HG02885 (cell line): ENCODE results near the gene PUS1.

Experiments
- ATAC-seq: cut with Tn5 transposase; IDR thresholded peaks from one replicate; pipeline ENCODE4 v1.9.1; 2021; ENCODE audit warnings: mild to moderate bottlenecking; ENCODE audit not compliant: unreplicated experiment, poor library complexity

PUS1 gene

DNA sequence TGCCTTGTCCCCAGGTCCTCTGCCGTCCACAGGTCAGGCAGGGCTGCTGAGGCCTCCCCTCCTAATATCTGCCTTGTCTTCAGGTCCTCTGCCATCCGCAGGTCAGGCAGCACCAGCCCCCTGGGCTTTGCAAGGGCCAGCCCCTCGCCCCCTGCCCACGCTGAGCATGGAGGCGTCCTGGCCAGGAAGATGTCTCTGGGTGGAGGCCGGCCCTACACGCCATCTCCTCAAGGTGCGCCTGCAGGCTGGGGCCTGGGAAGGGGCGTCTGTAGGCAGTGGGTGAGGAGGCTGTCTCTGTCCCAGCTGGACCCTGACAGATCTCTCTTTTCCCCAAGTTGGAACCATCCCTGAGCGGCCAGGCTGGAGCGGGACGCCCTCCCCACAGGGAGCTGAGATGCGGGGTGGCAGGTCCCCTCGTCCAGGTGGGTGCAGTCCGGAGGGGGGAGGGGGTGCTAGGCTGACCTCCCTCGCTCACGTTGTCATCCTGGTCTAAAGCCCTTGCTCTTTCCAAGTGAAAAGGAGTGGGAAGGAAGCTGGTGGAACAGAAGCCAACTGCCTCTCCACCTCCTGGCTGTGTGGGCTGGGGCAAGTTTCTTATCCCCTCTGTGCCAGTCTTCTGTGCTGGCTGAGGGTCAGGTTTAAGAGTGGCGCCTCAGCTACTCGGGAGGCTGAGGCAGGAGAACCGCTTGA, 13.9 kb upstream of the PUS1 start:
- ATAC-seq: no peak

DNA sequence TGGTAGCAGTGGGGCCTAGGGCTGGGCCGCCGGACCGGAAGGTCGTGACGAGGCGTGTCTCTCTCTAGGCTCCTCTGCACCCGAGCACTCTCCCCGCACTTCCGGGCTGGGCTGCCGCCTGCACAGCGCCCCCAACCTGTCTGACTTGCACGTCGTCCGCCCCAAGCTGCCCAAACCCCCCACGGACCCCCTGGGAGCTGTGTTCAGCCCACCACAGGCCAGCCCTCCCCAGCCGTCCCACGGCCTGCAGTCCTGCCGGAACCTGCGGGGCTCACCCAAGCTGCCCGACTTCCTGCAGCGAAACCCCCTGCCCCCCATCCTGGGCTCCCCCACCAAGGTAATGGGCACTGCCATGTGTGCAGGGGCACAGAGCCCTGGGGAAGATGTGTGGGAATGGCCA, 13.3 kb upstream of the PUS1 start:
- no peak for ATAC-seq

DNA sequence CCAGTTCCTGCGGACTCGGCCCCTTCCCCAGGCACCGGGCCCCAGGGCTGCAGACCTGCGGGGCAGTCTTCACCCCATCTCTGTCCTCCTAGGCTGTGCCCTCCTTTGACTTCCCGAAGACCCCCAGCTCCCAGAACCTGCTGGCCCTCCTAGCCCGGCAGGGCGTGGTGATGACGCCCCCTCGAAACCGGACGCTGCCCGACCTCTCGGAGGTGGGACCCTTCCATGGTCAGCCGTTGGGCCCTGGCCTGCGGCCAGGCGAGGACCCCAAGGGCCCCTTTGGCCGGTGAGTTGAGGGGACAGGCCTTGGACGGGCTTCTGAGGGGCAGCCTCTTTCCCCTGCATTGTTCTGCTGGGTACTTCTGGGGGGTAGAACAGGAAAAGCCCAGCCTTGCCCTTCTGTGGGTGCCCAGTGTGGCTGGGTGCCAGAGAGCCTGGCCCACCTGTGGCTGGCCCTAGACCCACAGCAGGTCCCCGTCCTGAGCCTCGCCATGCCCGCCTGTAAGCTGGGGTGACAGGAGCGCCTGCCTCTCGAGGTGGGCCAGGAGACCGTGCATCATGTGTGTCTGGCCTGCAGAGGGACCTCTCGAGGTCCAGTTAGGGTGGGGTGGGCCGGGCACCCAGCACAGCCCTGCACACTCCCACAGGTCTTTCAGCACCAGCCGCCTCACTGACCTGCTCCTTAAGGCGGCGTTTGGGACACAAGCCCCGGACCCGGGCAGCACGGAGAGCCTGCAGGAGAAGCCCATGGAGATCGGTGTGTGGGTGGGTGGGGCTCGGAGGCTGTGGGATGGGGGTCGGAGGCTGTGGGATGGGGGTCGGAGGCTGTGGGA, 12.6 kb upstream of the PUS1 start:
- ATAC-seq: no peak

GRCh38 chr12:131917139-131917710, 11.9 kb upstream of the PUS1 start:
- ATAC-seq: no peak

DNA sequence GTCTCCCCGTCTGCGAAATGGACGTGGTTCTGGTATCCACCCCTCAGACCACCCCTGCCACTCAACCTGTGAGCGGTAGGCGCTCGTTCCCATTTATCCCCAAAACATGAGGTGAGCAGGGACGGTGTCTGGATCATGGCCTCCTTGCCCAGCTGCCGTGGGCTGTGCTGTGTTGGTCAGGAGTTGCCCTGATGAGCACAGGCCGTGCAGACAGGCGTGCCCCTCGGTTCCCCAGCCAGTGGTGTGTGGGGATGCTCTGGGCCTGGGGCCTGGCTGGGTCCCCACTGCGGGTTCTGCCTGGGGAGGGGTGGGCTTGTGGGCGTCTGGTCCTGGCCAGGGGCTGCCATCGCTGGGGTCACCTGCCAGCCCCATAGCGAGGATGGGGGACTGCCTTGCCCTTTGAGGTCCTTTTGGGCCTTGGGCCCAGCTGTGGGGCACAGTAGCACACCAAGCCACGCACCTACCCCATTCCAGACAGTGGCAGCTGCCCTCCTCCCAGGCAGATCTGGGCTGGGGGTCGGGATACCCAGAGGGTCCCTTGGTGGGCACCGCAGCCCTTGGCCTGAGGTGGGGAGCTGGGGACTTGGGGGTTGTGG, 11.3 kb upstream of the PUS1 start:
- ATAC-seq: no peak

DNA sequence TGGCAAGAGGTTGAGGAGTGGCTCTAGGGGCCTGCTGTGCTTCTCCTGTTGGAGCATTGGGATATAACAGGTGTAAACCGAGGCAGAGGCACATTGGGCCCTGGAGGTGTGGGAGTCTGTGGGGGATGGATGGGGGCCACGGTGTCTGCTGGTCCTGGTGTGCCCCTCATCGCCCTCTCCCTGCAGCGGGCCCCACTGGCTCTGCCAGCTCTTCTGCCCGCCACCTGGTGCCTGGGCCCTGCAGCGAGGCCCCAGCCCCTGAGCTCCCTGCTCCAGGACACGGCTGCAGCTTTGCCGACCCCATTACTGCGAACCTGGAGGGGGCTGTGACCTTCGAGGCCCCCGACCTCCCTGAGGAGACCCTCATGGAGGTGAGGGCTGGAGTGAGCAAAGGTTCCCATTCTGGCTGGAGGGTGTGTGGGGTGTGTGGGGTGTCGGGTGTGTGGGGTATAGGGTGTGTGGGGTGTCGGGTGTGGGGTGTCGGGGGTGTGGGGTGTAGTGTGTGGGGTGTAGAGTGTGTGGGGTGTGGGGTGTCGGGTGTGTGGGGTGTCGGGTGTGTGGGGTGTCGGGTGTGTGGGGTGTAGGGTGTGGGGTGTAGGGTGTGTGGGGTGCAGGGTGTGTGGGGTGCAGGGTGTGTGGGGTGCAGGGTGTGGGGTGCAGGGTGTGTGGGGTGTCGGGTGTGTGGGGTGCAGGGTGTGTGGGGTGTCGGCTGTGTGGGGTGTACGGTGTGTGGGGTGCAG, 10.6 kb upstream of the PUS1 start:
- ATAC-seq: no peak

DNA sequence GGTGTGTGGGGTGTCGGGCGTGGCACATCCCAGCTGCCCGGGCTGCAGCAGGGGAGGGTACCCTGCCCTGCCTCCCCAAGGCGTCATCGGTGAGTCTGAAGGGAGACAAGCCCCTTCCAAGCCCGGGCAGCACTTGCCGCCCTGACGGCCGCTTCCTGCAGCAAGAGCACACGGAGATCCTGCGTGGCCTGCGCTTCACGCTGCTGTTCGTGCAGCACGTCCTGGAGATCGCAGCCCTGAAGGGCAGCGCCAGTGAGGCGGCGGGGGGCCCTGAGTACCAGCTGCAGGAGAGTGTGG, 10.1 kb upstream of the PUS1 start:
- ATAC-seq: no peak

- ATAC-seq: no peak
Observed at GRCh38 chr12:131919366-131920156, 9.5 kb upstream of the PUS1 start.

DNA sequence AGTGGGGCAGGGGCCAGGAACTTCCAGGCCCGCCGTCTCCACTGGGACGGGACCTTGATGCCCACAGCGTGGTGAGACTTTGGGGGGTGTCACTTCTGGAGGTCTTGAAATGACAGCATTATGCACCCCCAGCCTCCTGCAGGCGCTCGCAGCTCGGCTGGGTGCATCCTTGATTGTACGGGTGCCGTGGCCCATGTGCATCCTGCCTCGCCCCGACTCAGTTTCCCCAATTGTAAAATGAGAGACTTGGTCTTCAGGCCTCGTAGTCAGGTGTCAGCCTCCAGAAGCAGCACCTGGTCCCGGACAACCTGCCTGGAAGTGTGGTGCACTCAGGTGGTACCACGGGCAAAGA, 8.9 kb upstream of the PUS1 start:
- ATAC-seq: no peak

- ATAC-seq: no peak
Observed at GRCh38 chr12:131920902-131921840, 7.9 kb upstream of the PUS1 start.

DNA sequence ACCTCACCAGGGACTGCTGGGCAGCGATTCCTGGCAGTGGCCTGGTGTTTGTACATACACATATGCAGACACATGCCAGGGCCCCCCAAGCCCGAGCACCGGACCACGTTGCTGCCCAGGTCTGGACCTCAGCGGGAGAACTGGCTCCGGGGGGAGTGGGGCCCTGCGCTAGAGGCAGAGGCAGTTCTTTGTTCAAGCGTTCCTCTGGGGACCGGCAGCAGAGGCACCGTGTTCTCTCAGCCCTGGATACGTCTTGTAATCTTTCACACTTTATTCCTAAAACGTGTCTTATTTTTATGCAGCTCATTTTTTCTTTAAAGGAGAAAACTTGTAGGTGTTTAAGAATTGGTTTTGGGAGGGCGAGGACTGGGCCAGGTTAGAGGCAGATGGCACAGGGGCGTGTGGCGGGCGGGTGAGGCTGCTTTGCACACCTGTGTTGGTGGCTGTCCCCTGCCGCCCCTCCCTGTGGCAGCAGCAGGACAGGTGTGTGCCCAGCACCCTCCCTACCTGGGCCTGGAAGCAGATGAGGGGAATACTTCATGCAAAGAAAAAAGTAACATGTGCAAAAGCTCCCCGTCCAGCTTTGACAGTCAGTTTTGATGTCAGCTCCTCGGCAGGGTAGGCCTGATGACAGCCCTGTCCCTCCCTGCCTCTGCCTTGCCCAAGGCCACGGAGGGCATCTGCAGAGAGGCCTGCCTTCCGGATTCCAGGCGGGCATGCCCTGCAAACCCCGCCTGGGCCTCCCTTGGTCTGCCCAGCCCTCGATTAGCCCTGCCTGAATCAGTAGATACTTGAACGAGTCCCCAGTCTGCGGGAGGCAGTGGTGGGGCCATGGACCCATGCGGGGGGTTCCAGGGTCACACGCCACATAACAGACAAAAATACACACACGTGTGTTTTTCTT, 7.0 kb upstream of the PUS1 start:
- no peak for ATAC-seq

DNA sequence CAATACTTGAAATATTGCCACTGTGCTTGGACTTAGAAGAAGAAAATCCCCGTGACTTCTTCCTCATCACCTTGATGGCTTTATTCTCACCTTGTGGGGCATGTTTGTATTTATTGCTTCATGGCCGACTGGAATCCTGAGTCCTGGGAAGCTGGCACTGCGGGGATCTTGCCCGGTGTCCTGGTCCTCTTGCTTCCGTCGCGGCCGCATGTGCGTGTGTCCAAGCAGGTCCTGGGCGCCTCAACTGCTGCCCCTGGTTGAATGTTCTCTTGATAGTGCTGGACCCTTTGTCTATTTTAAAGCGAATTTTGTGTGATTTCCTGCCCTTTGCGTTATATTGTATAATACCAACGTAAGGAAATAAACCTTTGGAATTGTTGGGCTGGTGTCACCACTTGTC, 6.3 kb upstream of the PUS1 start:
- ATAC-seq: no peak

GRCh38 chr12:131923260-131923659, 5.8 kb upstream of the PUS1 start:
- ATAC-seq: peak; percentile 81

DNA sequence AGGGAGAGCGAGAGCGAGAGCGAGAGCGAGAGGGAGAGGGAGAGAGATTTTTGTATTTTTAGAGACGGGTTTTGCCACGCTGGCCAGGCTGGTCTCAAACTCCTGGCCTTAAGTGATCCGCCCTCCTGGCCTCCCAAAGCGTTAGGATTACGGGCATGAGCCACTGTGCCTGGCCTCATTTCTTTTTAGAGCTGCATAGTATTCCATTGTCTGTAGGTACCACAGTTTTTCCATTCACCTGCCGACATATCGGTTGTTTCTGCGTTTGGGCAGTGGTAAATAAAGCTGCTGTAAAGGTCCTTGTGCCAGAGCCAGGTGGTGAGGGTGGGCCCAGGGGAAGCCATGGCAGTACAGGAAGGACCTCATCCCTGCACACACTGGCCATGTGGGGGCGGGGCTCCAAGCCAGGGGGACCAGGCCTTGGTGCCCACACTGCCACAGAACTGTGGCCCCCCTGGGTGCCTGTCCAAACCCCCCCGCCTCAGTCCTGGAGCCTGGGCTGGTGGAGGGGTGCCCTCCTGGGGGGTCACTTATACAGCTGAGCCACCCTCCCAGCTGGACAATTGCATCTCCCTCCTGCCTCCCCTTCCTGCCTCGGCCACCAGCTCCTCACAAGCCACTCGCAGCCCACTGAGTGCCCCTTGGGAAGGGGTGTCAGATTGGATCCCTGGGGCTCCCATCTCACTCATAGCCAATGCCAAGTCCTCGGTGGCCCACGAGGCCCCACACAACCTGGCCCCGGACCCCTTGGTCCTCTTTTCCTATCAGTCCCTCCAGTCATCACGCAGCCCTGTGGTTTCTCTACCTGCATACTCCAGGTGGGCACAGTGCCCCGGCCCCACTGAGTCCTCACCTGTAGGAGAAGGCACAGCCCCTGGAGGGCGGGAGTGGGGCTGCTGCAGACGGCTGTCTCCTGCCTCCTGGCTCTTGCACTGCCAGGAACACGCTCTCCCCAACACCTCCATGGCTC, 1.7 kb upstream of the PUS1 start:
- ATAC-seq: no peak

DNA sequence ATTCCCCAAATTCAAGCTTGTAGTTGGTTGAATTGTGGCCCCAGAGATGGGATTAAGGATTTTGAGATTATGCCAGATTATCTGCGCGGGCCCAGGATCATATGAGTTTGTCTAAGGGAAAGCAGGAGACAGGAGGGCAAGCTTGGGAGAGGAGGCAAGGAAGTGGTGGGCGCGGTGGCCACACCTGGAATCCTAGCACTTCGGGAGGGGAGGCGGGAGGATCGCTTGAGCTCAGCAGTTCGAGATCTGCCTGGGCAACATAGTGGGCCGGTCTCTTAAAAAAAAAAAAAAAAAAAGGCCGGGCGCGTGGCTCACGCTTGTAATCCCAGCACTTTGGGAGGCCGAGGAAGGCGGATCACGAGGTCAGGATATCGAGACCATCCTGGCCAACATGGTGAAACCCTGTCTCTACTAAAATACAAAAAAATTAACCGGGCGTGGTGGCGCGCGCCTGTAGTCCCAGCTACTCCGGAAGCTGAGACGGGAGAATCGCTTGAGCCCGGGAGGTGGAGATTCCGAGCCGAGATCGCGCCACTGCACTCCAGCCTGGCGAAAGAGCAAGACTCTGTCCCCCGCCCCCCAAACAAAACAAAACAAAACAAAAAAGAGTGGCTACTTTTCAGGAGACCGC, 881 bp upstream of the PUS1 start:
- no peak for ATAC-seq
